WTC11 (cell line): ENCODE measurements around the gene CLDN22. TPM values are rescaled to one million over a fixed set of nuclear protein-coding genes. Genes with fewer than 3 reads are reported as not detected.

ENCODE experiments used
- ATAC-seq: fragments of 200-7000 bp; cut with Tn5 transposase; 2 replicates; pipeline ENCODE4 v1.10.0; 2021; ENCODE audit warnings: mild to moderate bottlenecking, moderate library complexity
- CTCF ChIA-PET: fragments of 300-600 bp; sonication (Branson Sonifier 250); formaldehyde crosslinking; loops from one replicate; lab custom pipeline; 2021; ENCODE audit warnings: antibody characterized with exemption; lab: Charles Lee
- POLR2A ChIA-PET: fragments of 350-600 bp; sonication (Branson Sonifier 250); formaldehyde crosslinking; loops from one replicate; lab custom pipeline; 2021; ENCODE audit warnings: antibody characterized with exemption; lab: Charles Lee
- DNase-seq: peaks from one replicate; pipeline ENCODE4 v3.0.0; 2021; ENCODE audit warnings: low spot score
- H3K27ac Mint-ChIP-seq: 2 replicates; pipeline ENCODE4 v1.8.0; 2021; ENCODE audit warnings: mixed read lengths
- H3K27me3 Mint-ChIP-seq: 2 replicates; pipeline ENCODE4 v1.8.0; 2021; ENCODE audit warnings: low read depth, mild to moderate bottlenecking, moderate library complexity, mixed read lengths
- H3K36me3 Mint-ChIP-seq: 2 replicates; pipeline ENCODE4 v1.8.0; 2021; ENCODE audit warnings: mixed read lengths
- H3K4me1 Mint-ChIP-seq: 2 replicates; pipeline ENCODE4 v1.8.0; 2022; ENCODE audit warnings: mixed read lengths
- H3K4me3 Mint-ChIP-seq: 2 replicates; pipeline ENCODE4 v1.8.0; 2021; ENCODE audit warnings: mild to moderate bottlenecking, moderate library complexity, mixed read lengths
- H3K9me3 Mint-ChIP-seq: 2 replicates; pipeline ENCODE4 v1.8.0; 2021; ENCODE audit warnings: mixed read lengths
- ARID4B ChIP-seq: sonication (generic); formaldehyde crosslinking; IDR thresholded peaks from 2 replicates; pipeline ENCODE4 v1.8.0; 2023; ENCODE audit warnings: missing genetic modification reagents, mild to moderate bottlenecking, borderline replicate concordance
- CDX4 ChIP-seq: fragments of 250-450 bp; sonication (Bioruptor Pico); IDR thresholded peaks from 2 replicates; pipeline ENCODE4 v1.9.0; 2021; ENCODE audit warnings: moderate library complexity, mild to moderate bottlenecking, inconsistent platforms, borderline replicate concordance
- CREB1 ChIP-seq: sonication (generic); formaldehyde crosslinking; IDR thresholded peaks from 2 replicates; pipeline ENCODE4 v1.8.0; 2023; ENCODE audit warnings: mild to moderate bottlenecking, missing genetic modification reagents
- E2F1 ChIP-seq: sonication (generic); formaldehyde crosslinking; IDR thresholded peaks from 2 replicates; pipeline ENCODE4 v1.8.0; 2022; ENCODE audit warnings: mild to moderate bottlenecking, missing genetic modification reagents
- GRHL2 ChIP-seq: fragments of 250-450 bp; sonication (Bioruptor Pico); IDR thresholded peaks from 2 replicates; pipeline ENCODE4 v1.8.0; 2022; ENCODE audit warnings: mild to moderate bottlenecking, moderate library complexity; ENCODE audit not compliant: insufficient replicate concordance, severe bottlenecking
- GTF2I ChIP-seq: fragments of 250-450 bp; sonication (Bioruptor Pico); conservative IDR thresholded peaks from 2 replicates; pipeline ENCODE4 v1.4.0; 2021; ENCODE audit warnings: mild to moderate bottlenecking
- MLX ChIP-seq: sonication (generic); formaldehyde crosslinking; IDR thresholded peaks from 2 replicates; pipeline ENCODE4 v1.8.1; 2023; ENCODE audit warnings: mild to moderate bottlenecking, missing genetic modification reagents, moderate library complexity
- NFATC4 ChIP-seq: fragments of 250-450 bp; sonication (Bioruptor Pico); IDR thresholded peaks from 2 replicates; pipeline ENCODE4 v1.9.0; 2021; ENCODE audit warnings: mild to moderate bottlenecking
- OVOL2 ChIP-seq: fragments of 250-450 bp; sonication (Bioruptor Pico); IDR thresholded peaks from 2 replicates; pipeline ENCODE4 v1.9.0; 2021; ENCODE audit warnings: mild to moderate bottlenecking, borderline replicate concordance
- PRRX2 ChIP-seq: fragments of 250-450 bp; sonication (Bioruptor Pico); IDR thresholded peaks from 2 replicates; pipeline ENCODE4 v1.8.0; 2021; ENCODE audit warnings: mild to moderate bottlenecking
- RELA ChIP-seq: sonication (generic); formaldehyde crosslinking; IDR thresholded peaks from 2 replicates; pipeline ENCODE4 v1.8.1; 2022; ENCODE audit warnings: missing genetic modification reagents, mild to moderate bottlenecking, borderline replicate concordance
- RORB ChIP-seq: fragments of 250-450 bp; sonication (Bioruptor Pico); IDR thresholded peaks from 2 replicates; pipeline ENCODE4 v1.9.0; 2021; ENCODE audit warnings: mild to moderate bottlenecking
- ZNF232 ChIP-seq: sonication (generic); formaldehyde crosslinking; IDR thresholded peaks from 2 replicates; pipeline ENCODE4 v1.8.0; 2022; ENCODE audit warnings: mild to moderate bottlenecking, missing genetic modification reagents
- ZNF512 ChIP-seq: sonication (generic); formaldehyde crosslinking; IDR thresholded peaks from 2 replicates; pipeline ENCODE4 v1.8.1; 2022; ENCODE audit warnings: missing genetic modification reagents, borderline replicate concordance
- total RNA-seq: library from RNA; stranded (reverse); gene quantifications from 3 replicates; pipeline ENCODE4 v1.2.3, GENCODE V29; 2021
- TF ChIP-seq, protein P1 (sequence below): sonication (generic); formaldehyde crosslinking; IDR thresholded peaks from 2 replicates; pipeline ENCODE4 v1.8.1; 2023; ENCODE audit warnings: mild to moderate bottlenecking, missing genetic modification reagents
- TF ChIP-seq, protein P2 (sequence below): sonication (generic); formaldehyde crosslinking; IDR thresholded peaks from 2 replicates; pipeline ENCODE4 v1.8.1; 2023; ENCODE audit warnings: mild to moderate bottlenecking, missing genetic modification reagents, borderline replicate concordance

Gene CLDN22
- total RNA-seq, 1 experiment from 2014 or later: not detected

DNA sequence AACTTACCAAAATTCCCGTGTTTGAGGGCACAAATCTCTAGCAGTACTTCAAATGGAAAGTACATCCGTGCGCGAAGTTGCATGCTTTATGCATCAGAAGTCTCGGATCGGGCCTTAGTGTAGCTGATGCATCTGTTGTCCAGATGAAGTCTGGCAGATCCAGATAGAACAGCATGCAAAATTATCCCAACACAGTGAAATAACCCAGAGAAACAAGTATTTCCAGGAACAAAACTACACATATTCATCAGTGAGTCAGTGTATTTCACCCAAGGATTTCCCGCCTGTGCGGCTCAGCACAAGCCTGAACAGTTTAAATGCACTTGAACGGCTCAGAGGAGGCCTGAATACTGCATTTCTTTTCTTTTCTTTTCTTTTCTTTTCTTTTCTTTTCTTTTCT, 29.6 kb upstream of the CLDN22 start (continued):
- no peak for TF ChIP-seq ZNF512 (CRISPR knock-in tag)
- no peak for TF ChIP-seq RELA (CRISPR knock-in tag)

DNA sequence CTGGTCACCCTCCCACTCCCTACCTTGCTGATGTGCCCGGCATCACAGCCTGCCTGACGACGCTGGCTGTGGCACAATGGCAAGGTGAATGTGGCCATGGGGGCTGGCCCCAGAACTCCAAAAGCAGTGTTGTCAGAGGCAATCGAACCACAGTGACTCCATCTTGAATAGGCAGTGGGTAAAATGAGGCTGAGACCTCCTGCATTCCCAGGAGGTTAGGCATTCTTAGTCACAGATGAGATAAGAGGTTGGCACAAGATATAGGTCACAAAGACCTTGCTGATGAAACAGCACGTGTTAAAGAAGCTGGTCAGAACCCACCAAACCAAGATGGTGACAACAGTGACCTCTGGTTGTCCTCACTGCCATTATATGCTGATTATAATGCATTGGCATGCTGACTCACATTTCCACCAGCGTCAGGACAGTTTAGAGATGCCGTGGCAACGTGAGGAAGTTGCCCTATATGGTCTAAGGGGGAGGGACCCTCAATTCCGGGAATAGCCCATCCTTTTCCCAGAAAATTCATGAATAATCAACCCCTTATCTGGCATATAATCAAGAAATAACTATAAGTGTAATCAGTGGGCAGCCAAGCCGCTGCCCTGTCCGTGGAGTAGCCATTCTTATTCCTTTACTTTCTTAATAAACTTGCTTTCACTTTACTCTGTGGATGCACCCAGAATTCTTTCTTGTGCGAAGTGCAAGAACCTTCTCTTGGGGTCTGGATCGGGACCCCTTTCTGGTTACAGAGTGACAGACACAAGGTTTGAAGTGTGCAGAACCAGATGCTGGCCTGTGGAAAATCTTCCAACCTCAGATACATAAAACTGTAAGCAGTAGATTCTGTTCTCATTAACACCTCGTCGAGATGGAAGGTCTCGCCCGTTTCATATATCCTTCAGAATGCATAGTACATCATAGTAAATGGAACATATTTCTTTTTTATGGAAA, 28.9 kb upstream of the CLDN22 start:
- Mint-ChIP-seq H3K27me3 (no peaks in the 10 kb centered on the region), H3K27ac (no peak overlapping the region)
- CTCF ChIA-PET: no interaction called here

DNA sequence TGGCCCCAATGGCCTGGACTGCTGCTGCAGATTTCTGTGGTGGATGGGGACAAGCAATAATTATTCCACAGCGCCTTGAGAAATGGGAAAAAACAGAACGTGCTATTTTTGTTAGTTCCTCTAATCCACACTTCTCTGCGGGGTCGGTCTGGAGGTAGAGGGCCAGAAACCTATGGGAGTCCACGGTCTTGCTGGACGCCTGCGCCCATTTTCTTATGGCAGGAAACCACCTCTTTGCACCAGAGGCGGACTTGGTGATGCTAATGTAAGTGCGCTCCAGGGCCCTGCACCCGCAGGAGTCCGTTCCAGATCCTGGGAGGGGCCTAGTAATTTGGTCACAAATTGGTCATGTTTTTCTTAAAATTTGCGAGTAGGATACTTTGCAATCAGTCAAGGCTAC, 28.1 kb upstream of the CLDN22 start:
- Mint-ChIP-seq H3K36me3 (no peaks in the 10 kb centered on the region), H3K27ac (no peak overlapping the region), H3K9me3 (no peaks in the 10 kb centered on the region), H3K4me1 (no peaks in the 10 kb centered on the region), H3K4me3 (no peak overlapping the region), H3K27me3 (no peaks in the 10 kb centered on the region)
- DNase-seq (no peak), ATAC-seq (no peak)
- ChIA-PET POLR2A (no interaction called here), CTCF (no interaction called here)
- TF ChIP-seq OVOL2 (CRISPR knock-in tag) (no peak), GTF2I (CRISPR knock-in tag) (no peak), ARID4B (CRISPR knock-in tag) (no peak), ZNF232 (CRISPR knock-in tag) (no peak), RORB (CRISPR knock-in tag) (no peak), E2F1 (CRISPR knock-in tag) (no peak), CDX4 (CRISPR knock-in tag) (no peak), GRHL2 (CRISPR knock-in tag) (no peak), NFATC4 (CRISPR knock-in tag) (no peak)
- TF ChIP-seq, protein P1, sequence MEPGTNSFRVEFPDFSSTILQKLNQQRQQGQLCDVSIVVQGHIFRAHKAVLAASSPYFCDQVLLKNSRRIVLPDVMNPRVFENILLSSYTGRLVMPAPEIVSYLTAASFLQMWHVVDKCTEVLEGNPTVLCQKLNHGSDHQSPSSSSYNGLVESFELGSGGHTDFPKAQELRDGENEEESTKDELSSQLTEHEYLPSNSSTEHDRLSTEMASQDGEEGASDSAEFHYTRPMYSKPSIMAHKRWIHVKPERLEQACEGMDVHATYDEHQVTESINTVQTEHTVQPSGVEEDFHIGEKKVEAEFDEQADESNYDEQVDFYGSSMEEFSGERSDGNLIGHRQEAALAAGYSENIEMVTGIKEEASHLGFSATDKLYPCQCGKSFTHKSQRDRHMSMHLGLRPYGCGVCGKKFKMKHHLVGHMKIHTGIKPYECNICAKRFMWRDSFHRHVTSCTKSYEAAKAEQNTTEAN (CRISPR knock-in tag): no peak
- TF ChIP-seq, protein P2, sequence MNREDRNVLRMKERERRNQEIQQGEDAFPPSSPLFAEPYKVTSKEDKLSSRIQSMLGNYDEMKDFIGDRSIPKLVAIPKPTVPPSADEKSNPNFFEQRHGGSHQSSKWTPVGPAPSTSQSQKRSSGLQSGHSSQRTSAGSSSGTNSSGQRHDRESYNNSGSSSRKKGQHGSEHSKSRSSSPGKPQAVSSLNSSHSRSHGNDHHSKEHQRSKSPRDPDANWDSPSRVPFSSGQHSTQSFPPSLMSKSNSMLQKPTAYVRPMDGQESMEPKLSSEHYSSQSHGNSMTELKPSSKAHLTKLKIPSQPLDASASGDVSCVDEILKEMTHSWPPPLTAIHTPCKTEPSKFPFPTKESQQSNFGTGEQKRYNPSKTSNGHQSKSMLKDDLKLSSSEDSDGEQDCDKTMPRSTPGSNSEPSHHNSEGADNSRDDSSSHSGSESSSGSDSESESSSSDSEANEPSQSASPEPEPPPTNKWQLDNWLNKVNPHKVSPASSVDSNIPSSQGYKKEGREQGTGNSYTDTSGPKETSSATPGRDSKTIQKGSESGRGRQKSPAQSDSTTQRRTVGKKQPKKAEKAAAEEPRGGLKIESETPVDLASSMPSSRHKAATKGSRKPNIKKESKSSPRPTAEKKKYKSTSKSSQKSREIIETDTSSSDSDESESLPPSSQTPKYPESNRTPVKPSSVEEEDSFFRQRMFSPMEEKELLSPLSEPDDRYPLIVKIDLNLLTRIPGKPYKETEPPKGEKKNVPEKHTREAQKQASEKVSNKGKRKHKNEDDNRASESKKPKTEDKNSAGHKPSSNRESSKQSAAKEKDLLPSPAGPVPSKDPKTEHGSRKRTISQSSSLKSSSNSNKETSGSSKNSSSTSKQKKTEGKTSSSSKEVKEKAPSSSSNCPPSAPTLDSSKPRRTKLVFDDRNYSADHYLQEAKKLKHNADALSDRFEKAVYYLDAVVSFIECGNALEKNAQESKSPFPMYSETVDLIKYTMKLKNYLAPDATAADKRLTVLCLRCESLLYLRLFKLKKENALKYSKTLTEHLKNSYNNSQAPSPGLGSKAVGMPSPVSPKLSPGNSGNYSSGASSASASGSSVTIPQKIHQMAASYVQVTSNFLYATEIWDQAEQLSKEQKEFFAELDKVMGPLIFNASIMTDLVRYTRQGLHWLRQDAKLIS (CRISPR knock-in tag): no peak

More for the DNA sequence above, 28.9 kb upstream of the CLDN22 start:
- no peak for ATAC-seq
- Mint-ChIP-seq H3K36me3 (no peaks in the 10 kb centered on the region), H3K4me1 (no peaks in the 10 kb centered on the region), H3K9me3 (no peaks in the 10 kb centered on the region), H3K4me3 (no peak overlapping the region)
- TF ChIP-seq PRRX2 (CRISPR knock-in tag) (no peak), CREB1 (CRISPR knock-in tag) (no peak), MLX (CRISPR knock-in tag) (no peak)
- POLR2A ChIA-PET: no interaction called here
- no peak for DNase-seq
